ENCODE results near the gene GFPT2. TPM values are rescaled to one million over a fixed set of nuclear protein-coding genes. Genes with fewer than 3 reads are reported as not detected.
A peak's percentile ranks its signal among the peaks of the same experiment; 100 is the strongest.

Gene GFPT2
- total and polyA plus RNA-seq, 8 donors, result 0.83 to 10.6 (median 4.2) TPM

DNA sequence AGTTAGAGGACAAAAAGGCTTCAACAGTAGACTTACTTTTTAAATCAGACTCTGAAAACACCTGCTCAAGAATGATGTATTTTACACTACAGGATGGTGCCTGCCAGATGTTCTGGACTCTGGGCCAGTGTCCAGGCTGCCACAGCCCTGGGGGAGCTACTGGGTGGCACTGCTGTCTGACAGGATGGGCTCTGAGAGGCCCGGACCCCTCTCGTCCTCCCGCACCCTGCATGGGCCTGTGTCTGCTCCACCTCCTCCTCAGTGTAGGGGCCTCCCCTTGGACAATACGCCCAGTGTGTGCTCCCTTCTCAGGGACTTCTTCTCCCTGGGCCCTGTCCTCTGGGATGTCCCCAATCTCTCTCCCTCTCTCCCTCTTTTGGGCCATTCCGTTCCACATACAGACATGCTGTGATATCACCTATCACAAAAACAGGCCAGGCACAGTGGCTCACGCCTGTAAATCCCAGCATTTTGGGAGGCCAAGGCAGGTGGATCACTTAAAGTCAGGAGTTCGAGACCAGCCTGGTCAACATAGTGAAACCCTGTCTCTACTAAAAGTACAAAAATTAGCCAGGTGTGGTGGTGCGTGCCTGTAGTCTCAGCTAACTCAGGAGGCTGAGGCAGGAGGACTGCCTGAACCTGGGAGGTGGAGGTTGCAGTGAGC lies 23.4 kb downstream of the GFPT2 start:
- Histone ChIP-seq H3K4me1 (peaks cover 0 to 14% (median 5%) of the 10 kb centered on the region in 3 donors), H3K27ac (no peak overlapping the region), H3K9me3 (no peaks in the 10 kb centered on the region), H3K4me3 (no peak overlapping the region), H3K36me3 (no peaks in the 10 kb centered on the region), H3K27me3 (no peaks in the 10 kb centered on the region)
- ATAC-seq (no peak), DNase-seq (peak in 1 of 6 donors; percentile 45), FAIRE-seq (no peak)
- TF ChIP-seq, protein P1, sequence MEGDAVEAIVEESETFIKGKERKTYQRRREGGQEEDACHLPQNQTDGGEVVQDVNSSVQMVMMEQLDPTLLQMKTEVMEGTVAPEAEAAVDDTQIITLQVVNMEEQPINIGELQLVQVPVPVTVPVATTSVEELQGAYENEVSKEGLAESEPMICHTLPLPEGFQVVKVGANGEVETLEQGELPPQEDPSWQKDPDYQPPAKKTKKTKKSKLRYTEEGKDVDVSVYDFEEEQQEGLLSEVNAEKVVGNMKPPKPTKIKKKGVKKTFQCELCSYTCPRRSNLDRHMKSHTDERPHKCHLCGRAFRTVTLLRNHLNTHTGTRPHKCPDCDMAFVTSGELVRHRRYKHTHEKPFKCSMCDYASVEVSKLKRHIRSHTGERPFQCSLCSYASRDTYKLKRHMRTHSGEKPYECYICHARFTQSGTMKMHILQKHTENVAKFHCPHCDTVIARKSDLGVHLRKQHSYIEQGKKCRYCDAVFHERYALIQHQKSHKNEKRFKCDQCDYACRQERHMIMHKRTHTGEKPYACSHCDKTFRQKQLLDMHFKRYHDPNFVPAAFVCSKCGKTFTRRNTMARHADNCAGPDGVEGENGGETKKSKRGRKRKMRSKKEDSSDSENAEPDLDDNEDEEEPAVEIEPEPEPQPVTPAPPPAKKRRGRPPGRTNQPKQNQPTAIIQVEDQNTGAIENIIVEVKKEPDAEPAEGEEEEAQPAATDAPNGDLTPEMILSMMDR (IDR thresholded peaks at IDR 0.05), result no peak
- 83 to 95% methylated on average over 8 of the region's 8 CpGs for WGBS, 2 donors
- intact Hi-C loops (cut with DNase I), result no loop called here

DNA sequence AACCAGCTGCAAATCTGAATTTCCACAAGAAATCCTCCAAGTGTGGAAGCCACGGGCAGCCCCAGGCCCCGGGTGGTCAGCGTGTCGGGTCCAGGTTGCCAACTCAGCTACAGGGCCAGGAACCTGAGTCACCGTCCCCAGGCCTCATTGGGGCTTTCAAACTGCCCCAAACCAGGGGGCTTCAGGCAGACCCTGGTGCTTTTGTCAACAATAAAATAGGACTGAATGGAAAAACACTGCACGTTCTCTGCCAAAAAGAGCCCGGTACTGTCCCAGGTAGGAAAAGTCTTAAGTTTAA lies 24.0 kb downstream of the GFPT2 start:
- no peaks in the 10 kb centered on the region for H3K27me3 ChIP-seq
- no peak overlapping the region for H3K4me3 ChIP-seq
- no peaks in the 10 kb centered on the region for H3K36me3 ChIP-seq
- intact Hi-C loops (cut with DNase I), result no loop called here
- 87 to 93% methylated on average over 7 of the region's 7 CpGs for WGBS, 2 donors
- DNase-seq (no peak), FAIRE-seq (no peak), ATAC-seq (no peak)
- H3K27ac ChIP-seq, result no peak overlapping the region
- TF ChIP-seq, protein P1 (IDR thresholded peaks at IDR 0.05), result no peak
- no peaks in the 10 kb centered on the region for H3K9me3 ChIP-seq
- peaks cover 0 to 14% (median 5%) of the 10 kb centered on the region in 3 donors for H3K4me1 ChIP-seq

DNA sequence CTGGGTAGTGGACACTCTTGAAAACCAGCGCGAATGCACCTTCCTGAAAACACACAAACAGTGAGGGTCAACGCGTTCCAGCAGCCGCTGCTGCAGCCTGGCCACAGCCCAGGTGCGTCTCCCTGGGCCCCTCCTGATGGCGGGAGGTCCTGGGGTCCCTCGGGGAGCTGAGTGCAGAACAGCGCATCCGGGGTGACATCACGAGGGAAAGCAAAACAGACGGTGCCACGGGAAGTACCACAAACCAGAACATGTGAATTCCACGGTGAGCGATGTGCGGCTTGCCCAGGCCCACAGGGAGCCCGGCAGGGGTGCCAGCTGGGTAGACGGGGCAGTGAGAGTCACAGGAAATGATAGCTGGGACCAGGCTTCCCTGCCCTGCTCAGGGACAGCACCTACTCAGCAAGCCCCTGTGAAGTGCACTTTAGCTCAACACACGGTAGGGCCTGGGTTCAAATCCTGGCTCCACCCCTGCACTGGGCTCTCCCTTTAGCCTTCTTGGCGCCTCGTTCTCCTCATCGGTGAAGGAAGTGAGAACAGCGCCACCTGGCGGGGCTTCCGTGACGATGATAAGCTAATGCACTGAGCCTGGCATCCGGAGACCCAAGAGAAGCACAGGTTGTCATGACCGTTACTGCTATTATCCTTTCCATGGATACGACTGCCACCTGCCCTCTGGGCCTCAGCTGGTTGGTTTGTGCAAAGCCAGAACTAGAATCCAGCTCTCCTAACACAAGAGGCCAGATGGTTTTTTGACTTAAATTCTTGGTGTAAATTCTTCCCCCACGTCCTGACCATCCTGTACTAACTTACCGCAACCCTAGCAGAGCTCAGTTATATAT lies 24.6 kb downstream of the GFPT2 start:
- ATAC-seq (peak; percentile 60 to 75 (median 72)), DNase-seq (peak; percentile 67 to 93 (median 83)), FAIRE-seq (no peak)
- Histone ChIP-seq H3K27ac (no peak overlapping the region), H3K9me3 (no peaks in the 10 kb centered on the region), H3K36me3 (no peaks in the 10 kb centered on the region), H3K4me1 (peaks cover 0 to 14% (median 5%) of the 10 kb centered on the region in 3 donors), H3K27me3 (no peaks in the 10 kb centered on the region), H3K4me3 (no peak overlapping the region)
- 52 to 54% methylated on average over 31 of the region's 31 CpGs for WGBS, 2 donors
- TF ChIP-seq, protein P1 (IDR thresholded peaks at IDR 0.05), result peak; percentile 72 to 83 (median 76)
- intact Hi-C loops (cut with DNase I), result no loop called here

DNA sequence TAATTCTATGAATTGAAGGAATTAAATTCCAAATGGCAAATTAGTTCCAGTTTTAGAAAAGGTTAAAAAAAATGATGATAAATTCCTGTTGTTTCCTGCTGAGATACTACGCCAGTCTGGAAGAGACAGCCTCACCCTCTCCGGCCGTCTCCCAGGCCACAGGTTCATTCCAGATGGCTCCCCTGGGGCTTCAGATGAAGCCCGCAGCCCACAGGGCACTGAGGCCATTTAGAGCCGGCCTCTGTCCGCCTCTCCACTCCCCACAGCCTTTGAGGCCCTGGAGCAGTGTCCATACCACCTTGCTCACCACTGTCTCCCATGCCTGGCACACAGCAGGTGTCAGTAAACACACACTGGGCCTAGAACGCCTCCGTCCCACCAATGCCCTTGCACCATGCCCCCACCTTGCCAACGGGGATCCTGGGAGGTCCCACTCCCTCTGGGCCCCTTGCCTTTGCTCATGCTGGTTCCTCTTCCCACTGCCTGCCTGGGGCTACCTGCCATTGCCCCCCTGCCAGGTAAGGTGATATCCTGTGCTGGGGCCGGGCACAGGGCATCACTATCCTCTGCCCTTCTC lies 26.1 kb downstream of the GFPT2 start:
- intact Hi-C loops (cut with DNase I), result no loop called here
- no peak overlapping the region for H3K27ac ChIP-seq
- TF ChIP-seq, protein P1 (IDR thresholded peaks at IDR 0.05), result no peak
- peaks cover 0 to 14% (median 5%) of the 10 kb centered on the region in 3 donors for H3K4me1 ChIP-seq
- H3K27me3 ChIP-seq, result no peaks in the 10 kb centered on the region
- 79 to 92% methylated on average over 10 of the region's 10 CpGs for WGBS, 2 donors
- no peak for FAIRE-seq
- H3K4me3 ChIP-seq, result no peak overlapping the region
- no peaks in the 10 kb centered on the region for H3K9me3 ChIP-seq
- H3K36me3 ChIP-seq, result no peaks in the 10 kb centered on the region
- no peak for ATAC-seq
- DNase-seq, result no peak

Data from pancreas (tissue), 10 donors.